Measurements from ENCODE around the gene LAMA5.
A peak's percentile ranks its signal among the peaks of the same experiment; 100 is the strongest.

LAMA5 gene

GRCh38 chr20:62350629-62351422 lies 16.3 kb downstream of the LAMA5 start:
- Histone ChIP-seq H3K4me3 (ENCODE audit: low read depth in 1 of 2, low read length in 2 of 2) (no peak overlapping the region), H3K9ac (ENCODE audit: low read length) (no peak overlapping the region), H3K4me1 (ENCODE audit: insufficient read depth, low read length) (peaks cover 29% of the 10 kb centered on the region), H3K9me3 (ENCODE audit: low read length) (no peaks in the 10 kb centered on the region), H3K36me3 (ENCODE audit: insufficient read depth, low read length) (peaks cover 27% of the 10 kb centered on the region), H3K27ac (ENCODE audit: low read depth, low read length) (no peak overlapping the region), H3K27me3 (ENCODE audit: control insufficient read depth in 1 of 2, insufficient read depth in 2 of 2, low read length in 2 of 2) (no peaks in the 10 kb centered on the region)

- H3K4me1 ChIP-seq (ENCODE audit: insufficient read depth, low read length), result peaks cover 22% of the 10 kb centered on the region
- H3K27me3 ChIP-seq (ENCODE audit: control insufficient read depth in 1 of 2, insufficient read depth in 2 of 2, low read length in 2 of 2), result no peaks in the 10 kb centered on the region
- H3K4me3 ChIP-seq (ENCODE audit: low read depth in 1 of 2, low read length in 2 of 2), result no peak overlapping the region
- H3K36me3 ChIP-seq (ENCODE audit: insufficient read depth, low read length), result peaks cover 33% of the 10 kb centered on the region
- H3K9ac ChIP-seq (ENCODE audit: low read length), result no peak overlapping the region
- H3K9me3 ChIP-seq (ENCODE audit: low read length), result no peaks in the 10 kb centered on the region
- H3K27ac ChIP-seq (ENCODE audit: low read depth, low read length), result no peak overlapping the region
Observed at GRCh38 chr20:62350098-62350628, 16.9 kb downstream of the LAMA5 start.

- no peaks in the 10 kb centered on the region for H3K9me3 ChIP-seq (ENCODE audit: low read length)
- no peak overlapping the region for H3K9ac ChIP-seq (ENCODE audit: low read length)
- no peaks in the 10 kb centered on the region for H3K27me3 ChIP-seq (ENCODE audit: control insufficient read depth in 1 of 2, insufficient read depth in 2 of 2, low read length in 2 of 2)
- H3K4me3 ChIP-seq (ENCODE audit: low read depth in 1 of 2, low read length in 2 of 2), result no peak overlapping the region
- H3K36me3 ChIP-seq (ENCODE audit: insufficient read depth, low read length), result peaks cover 33% of the 10 kb centered on the region
- peaks cover 17% of the 10 kb centered on the region for H3K4me1 ChIP-seq (ENCODE audit: insufficient read depth, low read length)
- no peak overlapping the region for H3K27ac ChIP-seq (ENCODE audit: low read depth, low read length)
Observed at GRCh38 chr20:62349556-62350097, 17.5 kb downstream of the LAMA5 start.

GRCh38 chr20:62348604-62349003 lies 18.5 kb downstream of the LAMA5 start:
- no peaks in the 10 kb centered on the region for H3K9me3 ChIP-seq (ENCODE audit: low read length)
- no peaks in the 10 kb centered on the region for H3K27me3 ChIP-seq (ENCODE audit: control insufficient read depth in 1 of 2, insufficient read depth in 2 of 2, low read length in 2 of 2)
- no peak overlapping the region for H3K27ac ChIP-seq (ENCODE audit: low read depth, low read length)
- H3K4me1 ChIP-seq (ENCODE audit: insufficient read depth, low read length), result peaks cover 12% of the 10 kb centered on the region
- no peak overlapping the region for H3K9ac ChIP-seq (ENCODE audit: low read length)
- peaks cover 33% of the 10 kb centered on the region for H3K36me3 ChIP-seq (ENCODE audit: insufficient read depth, low read length)
- no peak overlapping the region for H3K4me3 ChIP-seq (ENCODE audit: low read depth in 1 of 2, low read length in 2 of 2)

GRCh38 chr20:62347445-62347844 lies 19.7 kb downstream of the LAMA5 start:
- no peaks in the 10 kb centered on the region for H3K9me3 ChIP-seq (ENCODE audit: low read length)
- no peak overlapping the region for H3K4me3 ChIP-seq (ENCODE audit: low read depth in 1 of 2, low read length in 2 of 2)
- H3K36me3 ChIP-seq (ENCODE audit: insufficient read depth, low read length), result peaks cover 39% of the 10 kb centered on the region
- no peaks in the 10 kb centered on the region for H3K27me3 ChIP-seq (ENCODE audit: control insufficient read depth in 1 of 2, insufficient read depth in 2 of 2, low read length in 2 of 2)
- H3K27ac ChIP-seq (ENCODE audit: low read depth, low read length), result no peak overlapping the region
- H3K4me1 ChIP-seq (ENCODE audit: insufficient read depth, low read length), result peaks cover 2% of the 10 kb centered on the region
- no peak overlapping the region for H3K9ac ChIP-seq (ENCODE audit: low read length)

- Histone ChIP-seq H3K4me3 (ENCODE audit: low read depth in 1 of 2, low read length in 2 of 2) (no peak overlapping the region), H3K9ac (ENCODE audit: low read length) (no peak overlapping the region), H3K36me3 (ENCODE audit: insufficient read depth, low read length) (peaks cover 39% of the 10 kb centered on the region), H3K27ac (ENCODE audit: low read depth, low read length) (peak overlapping the region; percentile 23), H3K27me3 (ENCODE audit: control insufficient read depth in 1 of 2, insufficient read depth in 2 of 2, low read length in 2 of 2) (no peaks in the 10 kb centered on the region), H3K4me1 (ENCODE audit: insufficient read depth, low read length) (no peaks in the 10 kb centered on the region), H3K9me3 (ENCODE audit: low read length) (no peaks in the 10 kb centered on the region)
Observed at GRCh38 chr20:62347151-62347404, 20.0 kb downstream of the LAMA5 start.

- H3K9me3 ChIP-seq (ENCODE audit: low read length), result no peaks in the 10 kb centered on the region
Observed at GRCh38 chr20:62346398-62347150, 20.5 kb downstream of the LAMA5 start.

GRCh38 chr20:62345681-62346370 lies 21.3 kb downstream of the LAMA5 start:
- Histone ChIP-seq H3K9me3 (ENCODE audit: low read length) (no peaks in the 10 kb centered on the region), H3K9ac (ENCODE audit: low read length) (no peak overlapping the region), H3K36me3 (ENCODE audit: insufficient read depth, low read length) (peaks cover 36% of the 10 kb centered on the region), H3K4me1 (ENCODE audit: insufficient read depth, low read length) (no peaks in the 10 kb centered on the region), H3K27me3 (ENCODE audit: control insufficient read depth in 1 of 2, insufficient read depth in 2 of 2, low read length in 2 of 2) (no peaks in the 10 kb centered on the region), H3K4me3 (ENCODE audit: low read depth in 1 of 2, low read length in 2 of 2) (no peak overlapping the region), H3K27ac (ENCODE audit: low read depth, low read length) (no peak overlapping the region)

More at GRCh38 chr20:62346398-62347150, 20.5 kb downstream of the LAMA5 start:
- Histone ChIP-seq H3K4me1 (ENCODE audit: insufficient read depth, low read length) (no peaks in the 10 kb centered on the region), H3K27me3 (ENCODE audit: control insufficient read depth in 1 of 2, insufficient read depth in 2 of 2, low read length in 2 of 2) (no peaks in the 10 kb centered on the region), H3K9ac (ENCODE audit: low read length) (no peak overlapping the region), H3K27ac (ENCODE audit: low read depth, low read length) (peak overlapping the region; percentile 23), H3K36me3 (ENCODE audit: insufficient read depth, low read length) (peaks cover 39% of the 10 kb centered on the region), H3K4me3 (ENCODE audit: low read depth in 1 of 2, low read length in 2 of 2) (no peak overlapping the region)

GRCh38 chr20:62344782-62345181 lies 22.3 kb downstream of the LAMA5 start:
- Histone ChIP-seq H3K27ac (ENCODE audit: low read depth, low read length) (no peak overlapping the region), H3K27me3 (ENCODE audit: control insufficient read depth in 1 of 2, insufficient read depth in 2 of 2, low read length in 2 of 2) (no peaks in the 10 kb centered on the region), H3K4me3 (ENCODE audit: low read depth in 1 of 2, low read length in 2 of 2) (no peak overlapping the region), H3K4me1 (ENCODE audit: insufficient read depth, low read length) (no peaks in the 10 kb centered on the region), H3K9me3 (ENCODE audit: low read length) (no peaks in the 10 kb centered on the region), H3K36me3 (ENCODE audit: insufficient read depth, low read length) (peaks cover 35% of the 10 kb centered on the region), H3K9ac (ENCODE audit: low read length) (no peak overlapping the region)

GRCh38 chr20:62344092-62344491 lies 23.0 kb downstream of the LAMA5 start:
- no peak overlapping the region for H3K4me3 ChIP-seq (ENCODE audit: low read depth in 1 of 2, low read length in 2 of 2)
- no peak overlapping the region for H3K27ac ChIP-seq (ENCODE audit: low read depth, low read length)
- H3K9ac ChIP-seq (ENCODE audit: low read length), result no peak overlapping the region
- peaks cover 41% of the 10 kb centered on the region for H3K36me3 ChIP-seq (ENCODE audit: insufficient read depth, low read length)
- no peaks in the 10 kb centered on the region for H3K27me3 ChIP-seq (ENCODE audit: control insufficient read depth in 1 of 2, insufficient read depth in 2 of 2, low read length in 2 of 2)
- no peaks in the 10 kb centered on the region for H3K9me3 ChIP-seq (ENCODE audit: low read length)
- H3K4me1 ChIP-seq (ENCODE audit: insufficient read depth, low read length), result no peaks in the 10 kb centered on the region

- Histone ChIP-seq H3K9me3 (ENCODE audit: low read length) (no peaks in the 10 kb centered on the region), H3K4me3 (ENCODE audit: low read depth in 1 of 2, low read length in 2 of 2) (no peak overlapping the region), H3K4me1 (ENCODE audit: insufficient read depth, low read length) (no peaks in the 10 kb centered on the region), H3K36me3 (ENCODE audit: insufficient read depth, low read length) (peaks cover 42% of the 10 kb centered on the region), H3K27me3 (ENCODE audit: control insufficient read depth in 1 of 2, insufficient read depth in 2 of 2, low read length in 2 of 2) (no peaks in the 10 kb centered on the region), H3K9ac (ENCODE audit: low read length) (no peak overlapping the region), H3K27ac (ENCODE audit: low read depth, low read length) (no peak overlapping the region)
Observed at GRCh38 chr20:62342910-62343309, 24.2 kb downstream of the LAMA5 start.
